ENCODE measurements around the gene AGPAT4.
"Not testable (repeated sequence)": the region's sequence is repeated elsewhere in the genome, so short reads cannot be mapped to it uniquely, and the experiment has no call there.

The AGPAT4 gene

GRCh38 chr6:161194374-161194773, 79.5 kb downstream of the AGPAT4 start:
- DNase-seq, result no peak

GRCh38 chr6:161192636-161193411, 81.0 kb downstream of the AGPAT4 start:
- DNase-seq, result no peak

GRCh38 chr6:161191671-161192070, 82.2 kb downstream of the AGPAT4 start:
- DNase-seq, result no peak

- DNase-seq, result no peak
Measured at GRCh38 chr6:161191007-161191406, 82.9 kb downstream of the AGPAT4 start.

GRCh38 chr6:161189891-161190290, 84.0 kb downstream of the AGPAT4 start:
- DNase-seq, result no peak

GRCh38 chr6:161188547-161189465, 85.1 kb downstream of the AGPAT4 start:
- no peak for DNase-seq

GRCh38 chr6:161186173-161186769, 87.6 kb downstream of the AGPAT4 start:
- DNase-seq, result no peak

- DNase-seq, result no peak
Measured at GRCh38 chr6:161181121-161181520, 92.7 kb downstream of the AGPAT4 start.

GRCh38 chr6:161178155-161178554, 95.7 kb downstream of the AGPAT4 start:
- not testable (repeated sequence) for DNase-seq

GRCh38 chr6:161176428-161176827, 97.4 kb downstream of the AGPAT4 start:
- DNase-seq, result not testable (repeated sequence)

GRCh38 chr6:161172769-161173168, 101.1 kb downstream of the AGPAT4 start:
- DNase-seq, result not testable (repeated sequence)

- DNase-seq, result no peak
Measured at GRCh38 chr6:161171207-161171606, 102.7 kb downstream of the AGPAT4 start.

- peak; percentile 41 for DNase-seq
Measured at GRCh38 chr6:161169696-161170095, 104.2 kb downstream of the AGPAT4 start.

GRCh38 chr6:161169035-161169434, 104.8 kb downstream of the AGPAT4 start:
- DNase-seq, result no peak

GRCh38 chr6:161168281-161168891, 105.5 kb downstream of the AGPAT4 start:
- peak; percentile 77 for DNase-seq

- DNase-seq, result no peak
Measured at GRCh38 chr6:161166677-161167076, 107.2 kb downstream of the AGPAT4 start.

- no peak for DNase-seq
Measured at GRCh38 chr6:161166176-161166575, 107.7 kb downstream of the AGPAT4 start.

- no peak for DNase-seq
Measured at GRCh38 chr6:161164182-161164625, 109.7 kb downstream of the AGPAT4 start.

- no peak for DNase-seq
Measured at GRCh38 chr6:161163466-161164181, 110.2 kb downstream of the AGPAT4 start.

GRCh38 chr6:161162722-161163121, 111.1 kb downstream of the AGPAT4 start:
- no peak for DNase-seq

GRCh38 chr6:161161889-161162624, 111.8 kb downstream of the AGPAT4 start:
- DNase-seq, result no peak

Measured in COR-L47 (cell line).